ENCODE data around the gene TOX4. TPM values are rescaled to one million over a fixed set of nuclear protein-coding genes. Genes with fewer than 3 reads are reported as not detected.

TOX4 gene
- 93.7 and 94.6 TPM in 2 replicates for polyA plus RNA-seq (2011; rRNA removed)
- polyA minus RNA-seq (2011; rRNA and poly(A)+ RNA removed), result 91.4 and 118 TPM in 2 replicates

DNA sequence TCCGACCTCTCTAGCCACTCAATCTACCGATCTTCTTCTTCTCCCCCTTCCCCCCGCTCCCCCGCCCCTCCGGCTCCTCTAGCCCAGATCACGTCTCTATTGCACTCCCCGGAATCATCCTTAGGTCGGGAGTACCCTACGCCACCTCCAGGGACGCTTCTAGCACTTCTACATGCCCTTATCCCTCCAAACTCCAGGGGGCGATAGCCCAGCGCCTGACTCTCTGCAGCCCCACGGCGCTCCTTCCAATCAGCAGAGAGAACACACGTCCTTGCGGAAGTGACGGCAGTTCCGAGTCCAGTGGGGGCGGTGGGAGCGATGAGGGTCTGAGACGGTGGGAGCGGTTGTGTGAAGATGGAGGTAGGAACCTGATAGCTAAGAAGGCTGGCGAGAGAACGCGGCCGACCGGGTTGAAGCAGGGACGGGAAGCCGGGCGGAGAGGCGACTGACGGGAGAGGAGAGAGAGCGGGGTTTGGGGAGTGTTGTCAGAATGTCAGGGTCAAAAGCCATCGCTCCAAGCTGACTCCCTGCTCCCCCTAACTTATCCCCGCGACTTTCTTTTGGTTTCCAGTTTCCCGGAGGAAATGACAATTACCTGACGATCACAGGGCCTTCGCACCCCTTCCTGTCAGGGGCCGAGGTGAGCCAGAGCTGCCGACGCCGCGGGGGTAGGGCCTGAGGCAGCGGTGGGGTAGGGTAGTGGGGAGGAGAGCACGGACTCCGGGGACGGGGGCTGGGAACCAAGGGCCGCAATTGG lies at the start of gene TOX4, which contains the start of gene RAB2B:
Gene TOX4, plus strand, starts transcription at position 271 of the 757 bp plus-strand sequence. Its CDS starts 84 bp downstream, at position 355.
Gene RAB2B, minus strand, starts transcription at position 35 of the 757 bp plus-strand sequence. CDS start 87 bp downstream, outside the sequence.
- CTCF ChIA-PET, result interaction anchor here (0.5 to 4.3 kb wide), 34 partner anchors 10 to 504 kb away, joined by 3 to 43 read pairs (median 4); partner anchors contain the start of genes CHD8, METTL3 and SALL2
- POLR2A ChIA-PET, result interaction anchor here (0.6 to 1.4 kb wide), 5 partner anchors 9 to 1374 kb away, joined by 3 to 5 read pairs (median 5); partner anchors contain the start of gene METTL3
- no peaks in the 10 kb centered on the region for H3K27me3 ChIP-seq (ENCODE audit: control insufficient read depth, insufficient read depth, low read length)

DNA sequence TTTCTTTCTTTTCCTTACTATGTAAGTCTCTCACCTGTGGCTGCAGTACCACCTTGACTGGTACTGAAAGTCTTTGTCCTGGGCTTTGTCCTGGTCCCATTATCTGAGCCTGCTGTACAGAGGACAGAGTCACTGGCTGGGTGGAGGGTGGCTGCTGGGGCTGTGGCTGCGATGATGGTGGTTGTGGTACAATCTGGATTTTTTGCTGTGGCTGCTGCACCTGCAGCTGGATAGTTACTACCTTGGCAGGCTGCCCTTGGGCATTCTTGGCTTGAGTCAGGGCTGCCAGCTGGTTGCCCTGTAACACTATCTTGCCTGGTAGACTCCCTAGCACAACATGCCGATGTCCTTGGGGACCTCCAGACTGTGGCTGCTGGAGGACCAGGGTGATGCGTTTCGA lies 48.1 kb upstream of the TOX4 start:
- ChIA-PET CTCF (no interaction called here), POLR2A (no interaction called here)
- Histone ChIP-seq H3K27me3 (ENCODE audit: control insufficient read depth, insufficient read depth, low read length) (no peaks in the 10 kb centered on the region), H3K9me3 (ENCODE audit: control insufficient read depth, insufficient read depth, low read length) (no peaks in the 10 kb centered on the region), H3K4me3 (ENCODE audit: low read depth, low read length) (no peak overlapping the region), H3K27ac (ENCODE audit: low read depth, low read length) (no peak overlapping the region)
- no peak for DNase-seq (ENCODE audit: low read depth, low spot score)
- no peak for TF ChIP-seq CTCF (IDR thresholded peaks at IDR 0.05; ENCODE audit: low read depth, low read length)

More for the DNA sequence above, at the start of gene TOX4, which contains the start of gene RAB2B:
- peak; percentile 99 for TF ChIP-seq CTCF (IDR thresholded peaks at IDR 0.05; ENCODE audit: low read depth, low read length)
- peak within 1 kb of the TSS; percentile 97 for H3K4me3 ChIP-seq (ENCODE audit: low read depth, low read length)
- peak within 1 kb of the TSS; percentile 71 for H3K27ac ChIP-seq (ENCODE audit: low read depth, low read length)
- peak; percentile 97 for DNase-seq (ENCODE audit: low read depth, low spot score)
- H3K9me3 ChIP-seq (ENCODE audit: control insufficient read depth, insufficient read depth, low read length), result no peaks in the 10 kb centered on the region; the same call in 1 of the 2 replicates

DNA sequence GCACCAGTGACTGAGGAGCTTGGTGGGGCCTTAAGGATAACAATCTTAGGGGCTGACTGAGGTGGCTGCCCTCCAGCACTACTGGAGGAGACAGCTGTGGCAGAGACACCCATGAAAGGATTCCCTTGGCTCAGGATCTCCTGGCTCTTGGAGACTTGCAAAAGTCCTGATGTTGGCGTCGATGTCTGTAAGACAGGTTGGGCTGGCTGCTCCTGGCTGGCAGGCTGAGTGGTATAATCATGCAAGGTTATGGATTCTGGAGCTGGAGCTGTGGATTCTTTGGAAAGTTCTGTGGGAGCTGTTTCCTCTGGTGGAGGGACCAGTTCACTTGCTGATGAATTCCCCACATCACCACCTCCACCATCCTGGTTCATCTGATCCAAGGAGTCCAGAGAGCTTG lies 45.9 kb upstream of the TOX4 start:
- no peak for DNase-seq (ENCODE audit: low read depth, low spot score)
- Histone ChIP-seq H3K27ac (ENCODE audit: low read depth, low read length) (no peak overlapping the region), H3K27me3 (ENCODE audit: control insufficient read depth, insufficient read depth, low read length) (no peaks in the 10 kb centered on the region), H3K9me3 (ENCODE audit: control insufficient read depth, insufficient read depth, low read length) (no peaks in the 10 kb centered on the region), H3K4me3 (ENCODE audit: low read depth, low read length) (no peak overlapping the region)
- POLR2A ChIA-PET, result no interaction called here
- CTCF ChIA-PET, result interaction anchor here (1.3 kb wide), 1 partner anchor 128 kb away, joined by 3 read pairs; no protein-coding TSS in a partner anchor
- no peak for TF ChIP-seq CTCF (IDR thresholded peaks at IDR 0.05; ENCODE audit: low read depth, low read length)

GRCh38 chr14:21436567-21437062 lies 40.4 kb upstream of the TOX4 start:
- CTCF ChIA-PET, result interaction anchor here (1.0 to 2.9 kb wide), 5 partner anchors 20 to 422 kb away, joined by 3 to 23 read pairs (median 6); partner anchors contain the start of genes CHD8, RAB2B and TOX4
- no peak for DNase-seq (ENCODE audit: low read depth, low spot score)
- peak overlapping the region; percentile 93 for H3K4me3 ChIP-seq (ENCODE audit: low read depth, low read length)
- H3K27me3 ChIP-seq (ENCODE audit: control insufficient read depth, insufficient read depth, low read length), result no peaks in the 10 kb centered on the region
- TF ChIP-seq CTCF (IDR thresholded peaks at IDR 0.05; ENCODE audit: low read depth, low read length), result no peak
- H3K9me3 ChIP-seq (ENCODE audit: control insufficient read depth, insufficient read depth, low read length), result no peaks in the 10 kb centered on the region
- POLR2A ChIA-PET, result interaction anchor here (0.6 to 2.0 kb wide), 9 partner anchors 14 to 1093 kb away, joined by 3 to 35 read pairs (median 4); partner anchors contain the start of genes CHD8, METTL3, PARP2 and RAB2B
- no peak overlapping the region for H3K27ac ChIP-seq (ENCODE audit: low read depth, low read length)
